AG09319 (cell line): ENCODE data around the gene SLC38A5.
"Not testable (repeated sequence)": the region's sequence is repeated elsewhere in the genome, so short reads cannot be mapped to it uniquely, and the experiment has no call there.

Experiments used
- DNase-seq: peaks from one replicate; pipeline ENCODE4 v3.0.0-alpha.2; 2010; ENCODE audit warnings: low read depth; ENCODE audit errors: extremely low read depth
- CTCF ChIP-seq: IDR thresholded peaks from 2 replicates; pipeline ENCODE4 v1.5.1; 2011; ENCODE audit warnings: low read depth, mild to moderate bottlenecking, inconsistent platforms, low read length, moderate library complexity

Gene SLC38A5

GRCh38 chrX:48460606-48461005, 9.5 kb downstream of the SLC38A5 start:
- TF ChIP-seq CTCF: no peak
- no peak for DNase-seq

- no peak for TF ChIP-seq CTCF
- DNase-seq: no peak
Measured at GRCh38 chrX:48460031-48460430, 10.0 kb downstream of the SLC38A5 start.

- DNase-seq: no peak
- TF ChIP-seq CTCF: no peak
Measured at GRCh38 chrX:48459483-48459882, 10.6 kb downstream of the SLC38A5 start.

- no peak for TF ChIP-seq CTCF
- no peak for DNase-seq
Measured at GRCh38 chrX:48458711-48459110, 11.3 kb downstream of the SLC38A5 start.

GRCh38 chrX:48456628-48457331, 13.3 kb downstream of the SLC38A5 start:
- TF ChIP-seq CTCF: no peak
- DNase-seq: no peak

- DNase-seq: no peak
- no peak for TF ChIP-seq CTCF
Measured at GRCh38 chrX:48451708-48452107, 18.4 kb downstream of the SLC38A5 start.

GRCh38 chrX:48450076-48450475, 20.0 kb downstream of the SLC38A5 start:
- DNase-seq: no peak
- TF ChIP-seq CTCF: no peak

- not testable (repeated sequence) for DNase-seq
Measured at GRCh38 chrX:48447201-48447600, 22.9 kb downstream of the SLC38A5 start.

- DNase-seq: not testable (repeated sequence)
Measured at GRCh38 chrX:48433713-48434112, 36.3 kb downstream of the SLC38A5 start.

- DNase-seq: not testable (repeated sequence)
Measured at GRCh38 chrX:48430166-48430565, 39.9 kb downstream of the SLC38A5 start.

- DNase-seq: not testable (repeated sequence)
Measured at GRCh38 chrX:48429606-48430005, 40.5 kb downstream of the SLC38A5 start.
